GM12892 (cell line): ENCODE data around the gene FAM228B.
"Not testable (repeated sequence)": the region's sequence is repeated elsewhere in the genome, so short reads cannot be mapped to it uniquely, and the experiment has no call there.

Source experiments
- DNase-seq: peaks from one replicate; pipeline ENCODE4 v3.0.0; 2011; ENCODE audit not compliant: insufficient read length
- FAIRE-seq: peaks from 2 replicates; lab custom pipeline; 2011; peaks lifted over from hg19 to GRCh38; lab: Jason Lieb, UNC
- POLR2A ChIP-seq: IDR thresholded peaks from 2 replicates; pipeline ENCODE4 v1.6.1; 2011; ENCODE audit warnings: low read depth, low read length, control low read depth
- POLR2AphosphoS5 ChIP-seq: IDR thresholded peaks from 2 replicates; pipeline ENCODE4 v1.6.1; 2011; ENCODE audit warnings: low read depth, low read length, control low read depth
- TAF1 ChIP-seq: IDR thresholded peaks from 2 replicates; pipeline ENCODE4 v1.6.1; 2011; ENCODE audit warnings: low read depth, mild to moderate bottlenecking, control low read depth, low read length, borderline replicate concordance

Gene FAM228B

GRCh38 chr2:24084386-24085199 lies 38.7 kb upstream of the FAM228B start, which contains the start of gene TP53I3:
Gene TP53I3 (minus strand): TSS chr2:24084834. CDS start chr2:24084326, 508 bp downstream.
- DNase-seq, result peak; percentile 92
- peak; percentile 78 for FAIRE-seq
- no peak for TF ChIP-seq TAF1
- TF ChIP-seq POLR2A, result peak; percentile 11; the same call in 1 of the 2 replicates
- TF ChIP-seq POLR2AphosphoS5, result no peak

GRCh38 chr2:24085200-24085489 lies 38.1 kb upstream of the FAM228B start:
- FAIRE-seq, result no peak
- DNase-seq, result no peak
- TF ChIP-seq POLR2AphosphoS5 (no peak), POLR2A (no peak), TAF1 (no peak)

- no peak for DNase-seq
- no peak for FAIRE-seq
- TF ChIP-seq TAF1, result no peak
- no peak for TF ChIP-seq POLR2AphosphoS5
- no peak for TF ChIP-seq POLR2A
Measured at GRCh38 chr2:24086241-24086640, 37.0 kb upstream of the FAM228B start.

GRCh38 chr2:24087032-24087431 lies 36.2 kb upstream of the FAM228B start:
- FAIRE-seq (no peak), DNase-seq (no peak)
- TF ChIP-seq TAF1, result no peak
- TF ChIP-seq POLR2AphosphoS5, result no peak

- TF ChIP-seq POLR2AphosphoS5 (no peak), POLR2A (no peak), TAF1 (no peak)
- FAIRE-seq, result no peak
- DNase-seq, result no peak
Measured at GRCh38 chr2:24088821-24089359, 34.4 kb upstream of the FAM228B start.

GRCh38 chr2:24093270-24093669 lies 30.0 kb upstream of the FAM228B start:
- not testable (repeated sequence) for DNase-seq, FAIRE-seq

GRCh38 chr2:24095171-24095677 lies 28.0 kb upstream of the FAM228B start:
- FAIRE-seq, DNase-seq: not testable (repeated sequence)

- not testable (repeated sequence) for FAIRE-seq, DNase-seq
Measured at GRCh38 chr2:24100732-24101131, 22.5 kb upstream of the FAM228B start.

- DNase-seq, result no peak
- no peak for FAIRE-seq
- TF ChIP-seq POLR2A (no peak), TAF1 (no peak), POLR2AphosphoS5 (no peak)
Measured at GRCh38 chr2:24101992-24102391, 21.3 kb upstream of the FAM228B start.

- TF ChIP-seq TAF1, result no peak
- TF ChIP-seq POLR2AphosphoS5, result no peak
- no peak for TF ChIP-seq POLR2A
- FAIRE-seq, result no peak
Measured at GRCh38 chr2:24102677-24103076, 20.6 kb upstream of the FAM228B start.

GRCh38 chr2:24104110-24104650 lies 19.1 kb upstream of the FAM228B start:
- TF ChIP-seq TAF1 (no peak), POLR2A (no peak), POLR2AphosphoS5 (no peak)

More at GRCh38 chr2:24102677-24103076, 20.6 kb upstream of the FAM228B start:
- DNase-seq, result no peak

GRCh38 chr2:24104906-24105305 lies 18.4 kb upstream of the FAM228B start:
- FAIRE-seq (no peak), DNase-seq (no peak)
- TF ChIP-seq TAF1, result no peak
- no peak for TF ChIP-seq POLR2AphosphoS5
- TF ChIP-seq POLR2A, result no peak

More at GRCh38 chr2:24104110-24104650, 19.1 kb upstream of the FAM228B start:
- DNase-seq (no peak), FAIRE-seq (no peak)

GRCh38 chr2:24105816-24106215 lies 17.5 kb upstream of the FAM228B start:
- FAIRE-seq, result no peak
- DNase-seq, result no peak
- TF ChIP-seq POLR2A, result no peak
- no peak for TF ChIP-seq POLR2AphosphoS5
- TF ChIP-seq TAF1, result no peak
